Testis (tissue), 3 donors: Measurements from ENCODE around the gene SCMH1. TPM values are rescaled to one million over a fixed set of nuclear protein-coding genes. Genes with fewer than 3 reads are reported as not detected.

Source experiments
- DNase-seq: peaks from one replicate; pipeline ENCODE4 v3.0.0-alpha.2; 2019
- H3K27ac ChIP-seq, 2 donors: fragments of 200-600 bp; sonication (generic); one replicate each; pipeline ENCODE4 v1.5.1; 2019
- H3K27me3 ChIP-seq: fragments of 200-600 bp; sonication (generic); one replicate; pipeline ENCODE4 v1.5.1; 2019
- H3K36me3 ChIP-seq: fragments of 200-600 bp; sonication (generic); one replicate; pipeline ENCODE4 v1.5.1; 2017; ENCODE audit warnings: low read depth; ENCODE audit errors: missing control alignments
- H3K4me1 ChIP-seq: fragments of 200-600 bp; sonication (generic); one replicate; pipeline ENCODE4 v1.5.1; 2019
- H3K4me3 ChIP-seq, 2 donors: fragments of 200-600 bp; sonication (generic); one replicate each; pipeline ENCODE4 v1.5.1; 2017 to 2019
- H3K9me3 ChIP-seq: fragments of 200-600 bp; sonication (generic); one replicate; pipeline ENCODE4 v1.5.1; 2017
- POLR2A ChIP-seq: fragments of 450-650 bp; IDR thresholded peaks from one replicate; pipeline ENCODE4 v1.6.1; 2017; ENCODE audit warnings: antibody characterized with exemption, mild to moderate bottlenecking, moderate library complexity
- WGBS, 2 donors: methylation state at CpG; one replicate each; pipeline ENCODE4 v1.1.5; 2018; 5-methylcytosine and 5-hydroxymethylcytosine counted together
- intact Hi-C: fragments of 100-400 bp; cut with DNase I; formaldehyde crosslinking; loops from one replicate; pipeline ENCODE4 v1.15.1; 2023; ENCODE audit warnings: low total_unique reads
- polyA plus RNA-seq: library from polyadenylated mRNA; stranded (reverse); fragments of 350-450 nt; fragmentation: Illumina TruSeq; extraction: RNeasy Lipid Tissue Mini Kit (QIAGEN cat#74804); gene quantifications from one replicate; pipeline ENCODE4 v1.2.3, GENCODE V29; 2014; ENCODE audit warnings: low read depth, low replicate concordance; ENCODE audit not compliant: insufficient read depth
- total RNA-seq, 2 donors: library from RNA; depleted of rRNA; stranded (reverse); fragments of >200 nt; gene quantifications; one replicate each; pipeline ENCODE4 v1.2.3, GENCODE V29; 2016
- TF ChIP-seq, protein P1 (sequence below), 3 experiments: fragments of 450-650 bp in 2 of 3; fragments of 200-600 bp in 1 of 3; sonication (generic) in 1 of 3; IDR thresholded peaks; one replicate each; pipeline ENCODE4 v1.5.1; 2016 to 2019; ENCODE audit warnings: antibody characterized with exemption in 3 of 3, mild to moderate bottlenecking in 2 of 3, moderate library complexity in 1 of 3

The SCMH1 gene
- total and polyA plus RNA-seq, 3 donors from 2014 or later, result 60.8 to 79.7 (median 79.0) TPM

DNA sequence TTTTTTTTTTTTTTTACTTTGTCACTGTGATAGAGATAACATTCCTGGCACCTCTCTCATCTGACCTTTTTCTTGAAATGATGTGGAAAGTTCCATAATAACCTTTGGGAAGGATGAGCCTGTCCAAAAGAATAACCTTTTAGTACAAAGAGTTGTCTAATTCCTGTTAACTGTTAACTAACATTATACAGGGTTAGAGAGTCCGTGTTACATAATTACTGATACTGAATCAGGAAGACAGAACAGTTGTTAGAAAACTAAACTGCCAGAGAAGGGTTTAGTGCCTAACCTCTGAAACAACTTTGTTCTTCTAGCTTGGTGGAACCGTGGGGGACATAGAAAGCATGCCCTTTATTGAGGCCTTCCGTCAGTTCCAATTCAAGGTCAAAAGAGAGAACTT, 253.8 kb downstream of the SCMH1 start:
- WGBS, 2 donors, result 43 to 51% methylated on average over 3 of the region's 3 CpGs
- H3K27me3 ChIP-seq, result no peaks in the 10 kb centered on the region
- H3K27ac ChIP-seq, result peak overlapping the region; percentile 71 to 86
- H3K4me3 ChIP-seq, result no peak overlapping the region
- TF ChIP-seq, protein P1, sequence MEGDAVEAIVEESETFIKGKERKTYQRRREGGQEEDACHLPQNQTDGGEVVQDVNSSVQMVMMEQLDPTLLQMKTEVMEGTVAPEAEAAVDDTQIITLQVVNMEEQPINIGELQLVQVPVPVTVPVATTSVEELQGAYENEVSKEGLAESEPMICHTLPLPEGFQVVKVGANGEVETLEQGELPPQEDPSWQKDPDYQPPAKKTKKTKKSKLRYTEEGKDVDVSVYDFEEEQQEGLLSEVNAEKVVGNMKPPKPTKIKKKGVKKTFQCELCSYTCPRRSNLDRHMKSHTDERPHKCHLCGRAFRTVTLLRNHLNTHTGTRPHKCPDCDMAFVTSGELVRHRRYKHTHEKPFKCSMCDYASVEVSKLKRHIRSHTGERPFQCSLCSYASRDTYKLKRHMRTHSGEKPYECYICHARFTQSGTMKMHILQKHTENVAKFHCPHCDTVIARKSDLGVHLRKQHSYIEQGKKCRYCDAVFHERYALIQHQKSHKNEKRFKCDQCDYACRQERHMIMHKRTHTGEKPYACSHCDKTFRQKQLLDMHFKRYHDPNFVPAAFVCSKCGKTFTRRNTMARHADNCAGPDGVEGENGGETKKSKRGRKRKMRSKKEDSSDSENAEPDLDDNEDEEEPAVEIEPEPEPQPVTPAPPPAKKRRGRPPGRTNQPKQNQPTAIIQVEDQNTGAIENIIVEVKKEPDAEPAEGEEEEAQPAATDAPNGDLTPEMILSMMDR (IDR thresholded peaks at IDR 0.05), result no peak
- no peak for TF ChIP-seq POLR2A
- H3K4me1 ChIP-seq, result peaks cover 42% of the 10 kb centered on the region
- H3K36me3 ChIP-seq, result no peaks in the 10 kb centered on the region
- DNase-seq, result no peak
- intact Hi-C loops, result no loop called here
- no peaks in the 10 kb centered on the region for H3K9me3 ChIP-seq

DNA sequence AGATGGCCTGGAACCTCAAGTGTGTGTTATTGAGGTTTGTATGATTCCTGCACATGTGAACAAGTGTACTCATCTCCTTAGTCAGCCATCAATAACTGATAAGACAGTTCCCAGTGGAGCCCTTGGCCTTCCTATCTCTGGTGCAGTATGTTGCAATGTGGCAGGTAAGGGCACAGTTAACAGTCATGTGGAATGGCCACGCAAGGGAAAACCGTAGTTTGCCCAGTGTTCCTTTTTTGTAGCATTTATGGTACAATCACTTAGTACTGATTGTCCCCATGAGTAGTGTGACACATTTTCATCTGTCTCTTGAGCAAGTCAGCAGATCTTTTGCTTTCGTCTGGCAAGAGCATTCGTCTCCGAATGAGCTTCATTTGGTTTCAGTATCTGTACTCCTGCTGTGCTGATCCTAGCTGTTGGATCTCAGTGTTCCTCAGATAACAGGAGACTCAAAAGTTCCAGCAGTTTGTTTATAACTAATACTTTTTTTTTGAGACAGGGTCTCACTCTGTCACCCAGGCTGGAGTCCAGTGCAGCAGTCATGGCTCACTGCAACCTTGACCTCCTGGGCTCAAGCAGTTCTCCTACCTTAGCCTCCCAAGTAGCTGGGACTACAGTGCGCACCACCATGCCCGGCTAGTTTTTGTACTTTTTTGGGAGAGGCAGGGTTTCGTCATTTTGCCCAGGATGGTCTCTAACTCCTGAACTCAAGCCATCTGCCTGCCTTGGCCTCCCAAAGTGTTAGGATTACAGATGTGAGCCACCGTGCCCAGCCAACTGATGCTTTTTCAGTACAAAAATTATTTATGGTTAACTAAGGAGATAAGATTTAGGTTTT, 254.4 kb downstream of the SCMH1 start:
- WGBS, 2 donors, result 23 to 41% methylated on average over 9 of the region's 9 CpGs
- Histone ChIP-seq H3K36me3 (no peaks in the 10 kb centered on the region), H3K4me3 (no peak overlapping the region), H3K4me1 (peaks cover 49% of the 10 kb centered on the region), H3K27me3 (no peaks in the 10 kb centered on the region), H3K27ac (peak overlapping the region; percentile 71 to 86), H3K9me3 (no peaks in the 10 kb centered on the region)
- intact Hi-C loops, result no loop called here
- no peak for TF ChIP-seq POLR2A
- TF ChIP-seq, protein P1 (IDR thresholded peaks at IDR 0.05), result no peak
- DNase-seq, result peak; percentile 62

DNA sequence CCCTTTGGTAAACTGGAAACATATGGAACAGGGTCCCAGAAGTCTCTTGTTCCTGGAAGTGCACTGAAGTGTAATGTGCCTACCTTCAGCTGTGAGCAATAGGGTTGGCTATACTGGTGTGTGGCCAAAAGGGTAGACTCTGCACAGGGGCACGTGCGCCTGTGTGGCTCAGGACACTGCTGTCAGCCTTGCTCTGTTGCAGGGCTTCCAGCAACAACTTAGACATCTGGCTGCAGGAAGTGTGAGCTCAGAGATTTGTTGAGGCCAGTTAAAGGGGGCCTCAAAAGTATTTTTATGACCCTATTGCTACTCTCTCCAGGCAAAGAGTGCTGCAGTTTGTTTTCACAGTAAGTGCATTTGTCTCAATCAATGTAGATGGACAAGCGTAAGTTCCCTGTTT, 255.2 kb downstream of the SCMH1 start:
- DNase-seq, result no peak
- H3K27me3 ChIP-seq, result no peaks in the 10 kb centered on the region
- no peak overlapping the region for H3K4me3 ChIP-seq
- intact Hi-C loops, result no loop called here
- 69 to 71% methylated on average over 2 to 3 of the region's 3 CpGs for WGBS, 2 donors
- no peaks in the 10 kb centered on the region for H3K9me3 ChIP-seq
- H3K4me1 ChIP-seq, result peaks cover 54% of the 10 kb centered on the region
- no peaks in the 10 kb centered on the region for H3K36me3 ChIP-seq
- H3K27ac ChIP-seq, result peak overlapping the region; percentile 71 to 86
- TF ChIP-seq, protein P1 (IDR thresholded peaks at IDR 0.05), result no peak
- no peak for TF ChIP-seq POLR2A

DNA sequence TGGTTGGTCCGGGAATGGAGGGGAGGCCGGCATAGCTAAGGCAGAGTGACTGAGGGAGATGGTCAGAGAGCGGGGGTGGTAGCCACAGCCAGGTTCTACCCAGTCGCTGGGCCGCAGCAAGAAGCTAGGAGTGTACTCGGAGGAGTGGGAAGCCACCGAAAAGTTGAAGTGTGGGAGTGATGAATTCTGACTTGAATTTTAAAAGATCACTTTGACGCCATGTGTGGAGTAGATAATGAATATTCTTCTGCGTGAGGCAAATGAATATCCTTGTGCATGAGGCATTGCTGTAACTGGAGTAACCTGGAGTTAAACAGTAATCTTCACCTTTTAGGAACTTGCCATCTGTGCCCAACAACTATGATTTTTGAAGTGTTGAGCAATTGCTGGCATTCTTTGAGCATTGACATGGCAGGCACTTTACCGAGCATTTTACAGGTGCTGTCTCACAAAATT, 255.8 kb downstream of the SCMH1 start:
- no peaks in the 10 kb centered on the region for H3K36me3 ChIP-seq
- no peaks in the 10 kb centered on the region for H3K27me3 ChIP-seq
- peak overlapping the region; percentile 71 to 86 for H3K27ac ChIP-seq
- H3K4me1 ChIP-seq, result peaks cover 57% of the 10 kb centered on the region
- DNase-seq, result no peak
- intact Hi-C loops, result no loop called here
- no peak for TF ChIP-seq POLR2A
- TF ChIP-seq, protein P1 (IDR thresholded peaks at IDR 0.05), result no peak
- H3K4me3 ChIP-seq, result no peak overlapping the region
- no peaks in the 10 kb centered on the region for H3K9me3 ChIP-seq
- 74 to 82% methylated on average over 10 of the region's 10 CpGs for WGBS, 2 donors

DNA sequence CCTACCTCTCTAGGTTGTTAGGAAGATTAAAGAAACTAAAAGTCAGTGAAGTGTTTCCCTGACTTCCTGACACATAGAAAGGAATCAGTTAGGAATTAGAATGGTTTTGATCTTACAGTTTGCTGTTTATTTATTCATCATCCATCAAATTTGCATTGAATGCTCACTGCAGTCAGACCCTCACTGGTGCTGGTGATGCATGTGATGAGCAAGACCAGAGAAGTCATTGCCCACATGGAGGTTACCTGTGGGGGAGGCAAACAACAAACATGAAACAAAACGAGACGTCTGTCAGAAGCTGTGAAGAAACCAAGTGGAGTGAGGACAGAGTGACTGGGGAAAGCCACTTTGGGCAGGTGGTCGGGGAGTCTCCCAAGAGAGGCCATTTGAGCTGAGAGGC, 256.2 kb downstream of the SCMH1 start:
- no peak overlapping the region for H3K4me3 ChIP-seq
- H3K27me3 ChIP-seq, result no peaks in the 10 kb centered on the region
- no peaks in the 10 kb centered on the region for H3K36me3 ChIP-seq
- 83 to 86% methylated on average over 3 of the region's 3 CpGs for WGBS, 2 donors
- peak overlapping the region; percentile 29 to 86 for H3K27ac ChIP-seq
- intact Hi-C loops, result no loop called here
- H3K4me1 ChIP-seq, result peaks cover 57% of the 10 kb centered on the region
- H3K9me3 ChIP-seq, result no peaks in the 10 kb centered on the region
- no peak for DNase-seq
- TF ChIP-seq, protein P1 (IDR thresholded peaks at IDR 0.05), result no peak
- no peak for TF ChIP-seq POLR2A
